ENCODE results near the gene MRPL4.

MRPL4 gene

GRCh38 chr19:10288662-10289166 lies 36.7 kb downstream of the MRPL4 start:
- DNase-seq: peak; percentile 38 to 54
- Mint-ChIP-seq H3K27ac (peak overlapping the region in 1 of 2 donors; percentile 62), H3K4me1 (peaks cover 85% of the 10 kb centered on the region), H3K27me3 (peaks cover 64% of the 10 kb centered on the region), H3K4me3 (peak overlapping the region; percentile 71 to 85), H3K9me3 (no peaks in the 10 kb centered on the region)
- ATAC-seq: peak; percentile 22

DNA sequence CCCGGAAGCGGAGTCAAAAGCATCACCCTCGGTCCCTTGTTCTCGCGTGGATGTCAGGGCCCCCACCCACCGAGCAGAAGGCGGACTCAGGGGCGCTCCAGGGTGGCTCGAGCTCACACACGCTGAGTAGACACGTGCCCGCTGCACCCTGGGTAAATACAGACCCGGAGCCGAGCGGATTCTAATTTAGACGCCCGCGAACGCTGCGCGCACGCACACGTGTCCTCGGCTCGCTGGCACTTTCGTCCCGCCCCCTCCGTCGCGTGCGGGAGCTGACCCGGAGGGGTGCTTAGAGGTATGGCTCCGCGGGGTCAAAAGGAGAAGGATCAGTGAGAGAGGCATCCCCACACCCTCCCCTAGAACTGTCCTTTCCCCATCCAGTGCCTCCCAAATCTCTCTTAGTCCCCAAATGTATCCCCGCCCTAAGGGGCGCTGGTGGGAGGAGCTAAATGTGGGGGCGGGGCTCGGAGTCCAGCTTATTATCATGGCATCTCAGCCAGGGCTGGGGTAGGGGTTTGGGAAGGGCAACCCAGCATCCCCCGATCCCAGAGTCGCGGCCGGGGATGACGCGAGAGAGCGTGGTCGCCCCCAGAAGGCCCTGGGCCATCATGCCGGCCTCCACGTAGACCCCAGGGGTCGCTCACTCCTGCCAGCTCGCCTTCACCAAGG lies 37.3 kb downstream of the MRPL4 start:
- ATAC-seq (peak; percentile 66), DNase-seq (peak; percentile 74 to 80)
- H3K9me3 Mint-ChIP-seq: no peaks in the 10 kb centered on the region
- peak overlapping the region; percentile 71 to 85 for H3K4me3 Mint-ChIP-seq
- H3K4me1 Mint-ChIP-seq: peaks cover 91% of the 10 kb centered on the region
- peak overlapping the region in 1 of 2 donors; percentile 62 for H3K27ac Mint-ChIP-seq
- H3K27me3 Mint-ChIP-seq: peaks cover 70% of the 10 kb centered on the region

GRCh38 chr19:10289836-10290356 lies 37.9 kb downstream of the MRPL4 start, which contains the start of gene ICAM5:
TSS of gene ICAM5 (plus strand) at chr19:10289952. CDS start at chr19:10290044, 92 bp downstream.
- ATAC-seq (peak; percentile 10), DNase-seq (peak; percentile 39 to 46)
- peak within 1 kb of the TSS in 1 of 2 donors; percentile 62 for H3K27ac Mint-ChIP-seq
- peaks cover 76% of the 10 kb centered on the region for H3K27me3 Mint-ChIP-seq
- peak within 1 kb of the TSS; percentile 71 to 85 for H3K4me3 Mint-ChIP-seq
- no peaks in the 10 kb centered on the region for H3K9me3 Mint-ChIP-seq
- H3K4me1 Mint-ChIP-seq: peaks cover 97% of the 10 kb centered on the region

GRCh38 chr19:10290357-10290875 lies 38.4 kb downstream of the MRPL4 start:
- Mint-ChIP-seq H3K27ac (no peak overlapping the region), H3K27me3 (peaks cover 81% of the 10 kb centered on the region), H3K4me1 (peaks cover 97% of the 10 kb centered on the region), H3K4me3 (peak overlapping the region; percentile 71 to 85), H3K9me3 (no peaks in the 10 kb centered on the region)
- peak; percentile 17 to 26 for DNase-seq
- ATAC-seq: no peak

GRCh38 chr19:10290876-10291553 lies 39.0 kb downstream of the MRPL4 start:
- H3K9me3 Mint-ChIP-seq: no peaks in the 10 kb centered on the region
- peaks cover 87% of the 10 kb centered on the region for H3K27me3 Mint-ChIP-seq
- DNase-seq: peak; percentile 47 to 52
- peaks cover 98% of the 10 kb centered on the region for H3K4me1 Mint-ChIP-seq
- peak overlapping the region; percentile 71 to 85 for H3K4me3 Mint-ChIP-seq
- peak; percentile 5 for ATAC-seq
- H3K27ac Mint-ChIP-seq: no peak overlapping the region

- no peak for DNase-seq
- peak overlapping the region; percentile 71 to 85 for H3K4me3 Mint-ChIP-seq
- H3K27me3 Mint-ChIP-seq: peaks cover 88% of the 10 kb centered on the region
- no peaks in the 10 kb centered on the region for H3K9me3 Mint-ChIP-seq
- no peak for ATAC-seq
- H3K4me1 Mint-ChIP-seq: peaks cover 92% of the 10 kb centered on the region
- peak overlapping the region in 1 of 2 donors; percentile 19 for H3K27ac Mint-ChIP-seq
These were observed 39.7 kb downstream of the MRPL4 start for GRCh38 chr19:10291554-10292205.

DNA sequence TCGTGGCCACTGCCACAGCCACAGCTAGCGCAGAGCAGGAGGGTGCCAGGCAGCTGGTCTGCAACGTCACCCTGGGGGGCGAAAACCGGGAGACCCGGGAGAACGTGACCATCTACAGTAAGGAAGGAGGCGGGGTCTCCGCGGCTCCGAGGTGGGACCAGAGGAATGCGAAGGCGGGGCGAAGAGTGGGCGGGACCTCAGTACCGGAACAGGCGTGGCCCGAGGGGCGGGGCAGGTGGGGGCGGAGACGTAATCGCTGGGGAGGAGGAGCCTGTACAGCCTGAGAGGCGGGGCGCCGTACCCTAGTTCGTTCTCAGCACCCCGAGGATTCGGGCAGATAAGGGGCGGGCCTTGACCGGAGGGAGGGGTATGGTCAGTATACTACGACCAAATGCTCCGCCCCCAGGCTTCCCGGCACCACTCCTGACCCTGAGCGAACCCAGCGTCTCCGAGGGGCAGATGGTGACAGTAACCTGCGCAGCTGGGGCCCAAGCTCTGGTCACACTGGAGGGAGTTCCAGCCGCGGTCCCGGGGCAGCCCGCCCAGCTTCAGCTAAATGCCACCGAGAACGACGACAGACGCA lies 40.3 kb downstream of the MRPL4 start:
- ATAC-seq (peak; percentile 57), DNase-seq (peak; percentile 74 to 77)
- peak overlapping the region; percentile 71 to 85 for H3K4me3 Mint-ChIP-seq
- no peaks in the 10 kb centered on the region for H3K9me3 Mint-ChIP-seq
- peaks cover 83% of the 10 kb centered on the region for H3K27me3 Mint-ChIP-seq
- H3K4me1 Mint-ChIP-seq: peaks cover 85% of the 10 kb centered on the region
- H3K27ac Mint-ChIP-seq: no peak overlapping the region

DNA sequence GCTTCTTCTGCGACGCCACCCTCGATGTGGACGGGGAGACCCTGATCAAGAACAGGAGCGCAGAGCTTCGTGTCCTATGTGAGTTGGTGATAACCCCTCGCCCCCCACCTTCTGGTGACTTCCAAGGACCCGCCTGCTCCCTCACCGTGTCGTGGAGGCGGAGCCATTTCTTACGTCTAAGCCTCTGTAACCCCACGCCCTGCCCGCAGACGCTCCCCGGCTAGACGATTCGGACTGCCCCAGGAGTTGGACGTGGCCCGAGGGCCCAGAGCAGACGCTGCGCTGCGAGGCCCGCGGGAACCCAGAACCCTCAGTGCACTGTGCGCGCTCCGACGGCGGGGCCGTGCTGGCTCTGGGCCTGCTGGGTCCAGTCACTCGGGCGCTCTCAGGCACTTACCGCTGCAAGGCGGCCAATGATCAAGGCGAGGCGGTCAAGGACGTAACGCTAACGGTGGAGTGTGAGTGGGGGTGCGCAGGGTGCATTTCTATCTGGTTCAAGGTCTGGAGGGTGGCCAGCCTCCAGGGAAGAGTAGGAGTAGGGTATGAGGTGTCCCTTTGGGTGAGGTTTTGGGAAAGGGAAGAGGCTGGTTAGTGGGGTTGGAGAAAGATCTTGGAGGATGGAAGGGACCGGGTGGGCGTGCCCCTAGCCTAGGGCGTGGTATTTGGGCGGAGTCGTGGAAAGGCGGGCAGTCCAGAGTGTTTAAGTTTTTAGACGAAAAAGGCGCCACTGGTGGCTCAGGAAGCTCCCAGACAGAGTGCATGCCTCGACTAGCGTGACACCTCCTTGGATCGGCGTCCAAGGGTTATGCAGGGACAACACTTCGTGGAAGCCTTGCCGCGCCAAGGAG lies 41.0 kb downstream of the MRPL4 start:
- Mint-ChIP-seq H3K9me3 (no peaks in the 10 kb centered on the region), H3K27ac (no peak overlapping the region), H3K4me3 (peak overlapping the region; percentile 71 to 85), H3K27me3 (peaks cover 76% of the 10 kb centered on the region), H3K4me1 (peaks cover 78% of the 10 kb centered on the region)
- no peak for ATAC-seq
- DNase-seq: no peak

DNA sequence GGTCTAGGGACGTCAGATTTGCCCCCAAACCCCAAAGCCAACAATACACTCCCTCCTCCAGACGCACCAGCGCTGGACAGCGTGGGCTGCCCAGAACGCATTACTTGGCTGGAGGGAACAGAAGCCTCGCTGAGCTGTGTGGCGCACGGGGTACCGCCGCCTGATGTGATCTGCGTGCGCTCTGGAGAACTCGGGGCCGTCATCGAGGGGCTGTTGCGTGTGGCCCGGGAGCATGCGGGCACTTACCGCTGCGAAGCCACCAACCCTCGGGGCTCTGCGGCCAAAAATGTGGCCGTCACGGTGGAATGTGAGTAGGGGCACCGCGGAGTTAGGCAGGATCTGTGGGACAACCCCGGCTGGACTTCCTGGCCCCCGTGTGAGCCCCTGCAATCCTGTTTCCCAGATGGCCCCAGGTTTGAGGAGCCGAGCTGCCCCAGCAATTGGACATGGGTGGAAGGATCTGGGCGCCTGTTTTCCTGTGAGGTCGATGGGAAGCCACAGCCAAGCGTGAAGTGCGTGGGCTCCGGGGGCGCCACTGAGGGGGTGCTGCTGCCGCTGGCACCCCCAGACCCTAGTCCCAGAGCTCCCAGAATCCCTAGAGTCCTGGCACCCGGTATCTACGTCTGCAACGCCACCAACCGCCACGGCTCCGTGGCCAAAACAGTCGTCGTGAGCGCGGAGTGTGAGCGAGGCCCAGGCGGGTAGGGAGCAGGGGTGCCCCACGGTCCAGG lies 41.8 kb downstream of the MRPL4 start:
- Mint-ChIP-seq H3K4me1 (peaks cover 70% of the 10 kb centered on the region), H3K4me3 (peak overlapping the region in 1 of 2 donors; percentile 24), H3K27ac (no peak overlapping the region), H3K9me3 (no peaks in the 10 kb centered on the region), H3K27me3 (peaks cover 68% of the 10 kb centered on the region)
- ATAC-seq: no peak
- no peak for DNase-seq

- H3K4me3 Mint-ChIP-seq: peak overlapping the region; percentile 24 to 87
- no peak overlapping the region for H3K27ac Mint-ChIP-seq
- H3K27me3 Mint-ChIP-seq: peaks cover 65% of the 10 kb centered on the region
- DNase-seq: peak in 1 of 2 donors; percentile 14
- no peaks in the 10 kb centered on the region for H3K9me3 Mint-ChIP-seq
- no peak for ATAC-seq
- peaks cover 65% of the 10 kb centered on the region for H3K4me1 Mint-ChIP-seq
These were observed 42.3 kb downstream of the MRPL4 start for GRCh38 chr19:10294368-10294697.

DNA sequence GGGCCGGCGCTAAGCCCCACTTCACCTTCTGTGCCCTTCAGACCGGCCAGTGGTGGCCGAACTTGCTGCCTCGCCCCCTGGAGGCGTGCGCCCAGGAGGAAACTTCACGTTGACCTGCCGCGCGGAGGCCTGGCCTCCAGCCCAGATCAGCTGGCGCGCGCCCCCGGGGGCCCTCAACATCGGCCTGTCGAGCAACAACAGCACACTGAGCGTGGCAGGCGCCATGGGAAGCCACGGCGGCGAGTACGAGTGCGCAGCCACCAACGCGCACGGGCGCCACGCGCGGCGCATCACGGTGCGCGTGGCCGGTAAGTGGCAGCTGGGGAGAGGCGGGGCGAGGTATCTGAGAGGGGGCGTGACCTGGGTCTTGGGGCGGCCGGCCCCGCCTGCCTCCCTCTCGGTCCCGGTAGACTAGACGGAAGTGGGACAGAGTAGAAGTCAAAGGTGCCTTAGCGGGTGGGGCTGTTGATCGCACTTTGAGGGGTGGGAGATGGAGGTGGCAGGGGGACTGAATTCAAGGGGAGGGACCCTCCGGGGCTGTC lies 43.4 kb downstream of the MRPL4 start:
- Mint-ChIP-seq H3K4me1 (peaks cover 64% of the 10 kb centered on the region), H3K27ac (peak overlapping the region in 1 of 2 donors; percentile 14), H3K9me3 (no peaks in the 10 kb centered on the region), H3K27me3 (peaks cover 68% of the 10 kb centered on the region), H3K4me3 (peak overlapping the region; percentile 83 to 87)
- DNase-seq (peak; percentile 55 to 63), ATAC-seq (peak; percentile 76)

DNA sequence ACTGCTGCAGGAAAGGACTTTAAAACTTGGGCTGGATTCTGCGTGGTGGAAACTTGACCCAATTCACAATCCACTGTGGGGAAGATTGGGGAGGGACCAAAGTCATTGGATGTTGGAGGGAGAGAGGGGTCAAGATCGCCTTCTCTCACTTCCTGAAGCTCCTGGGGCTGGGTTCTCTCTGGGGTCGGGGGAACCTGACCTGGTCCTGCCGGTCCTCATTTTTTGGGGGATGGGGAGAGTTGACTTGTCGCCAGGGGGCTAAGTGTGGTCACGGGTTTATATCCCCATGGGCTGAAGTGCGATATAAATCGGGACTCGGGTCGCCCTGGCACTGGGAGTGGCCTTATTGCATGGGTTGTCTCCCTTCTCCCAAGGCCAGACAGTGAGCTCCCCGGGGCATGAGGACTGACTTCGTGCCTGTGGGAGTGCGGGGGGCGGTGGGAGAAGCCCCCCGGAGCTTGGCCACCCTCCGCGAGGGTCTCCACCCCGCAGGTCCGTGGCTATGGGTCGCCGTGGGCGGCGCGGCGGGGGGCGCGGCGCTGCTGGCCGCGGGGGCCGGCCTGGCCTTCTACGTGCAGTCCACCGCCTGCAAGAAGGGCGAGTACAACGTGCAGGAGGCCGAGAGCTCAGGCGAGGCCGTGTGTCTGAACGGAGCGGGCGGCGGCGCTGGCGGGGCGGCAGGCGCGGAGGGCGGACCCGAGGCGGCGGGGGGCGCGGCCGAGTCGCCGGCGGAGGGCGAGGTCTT lies 44.0 kb downstream of the MRPL4 start:
- DNase-seq: no peak
- peaks cover 57% of the 10 kb centered on the region for H3K4me1 Mint-ChIP-seq
- no peaks in the 10 kb centered on the region for H3K9me3 Mint-ChIP-seq
- peak overlapping the region; percentile 83 to 87 for H3K4me3 Mint-ChIP-seq
- peak overlapping the region in 1 of 2 donors; percentile 14 for H3K27ac Mint-ChIP-seq
- no peak for ATAC-seq
- peaks cover 62% of the 10 kb centered on the region for H3K27me3 Mint-ChIP-seq
